ENCODE data around the gene LTF.
A peak's percentile ranks its signal among the peaks of the same experiment; 100 is the strongest.
"Not testable (repeated sequence)": the region's sequence is repeated elsewhere in the genome, so short reads cannot be mapped to it uniquely, and the experiment has no call there.

LTF gene

DNA sequence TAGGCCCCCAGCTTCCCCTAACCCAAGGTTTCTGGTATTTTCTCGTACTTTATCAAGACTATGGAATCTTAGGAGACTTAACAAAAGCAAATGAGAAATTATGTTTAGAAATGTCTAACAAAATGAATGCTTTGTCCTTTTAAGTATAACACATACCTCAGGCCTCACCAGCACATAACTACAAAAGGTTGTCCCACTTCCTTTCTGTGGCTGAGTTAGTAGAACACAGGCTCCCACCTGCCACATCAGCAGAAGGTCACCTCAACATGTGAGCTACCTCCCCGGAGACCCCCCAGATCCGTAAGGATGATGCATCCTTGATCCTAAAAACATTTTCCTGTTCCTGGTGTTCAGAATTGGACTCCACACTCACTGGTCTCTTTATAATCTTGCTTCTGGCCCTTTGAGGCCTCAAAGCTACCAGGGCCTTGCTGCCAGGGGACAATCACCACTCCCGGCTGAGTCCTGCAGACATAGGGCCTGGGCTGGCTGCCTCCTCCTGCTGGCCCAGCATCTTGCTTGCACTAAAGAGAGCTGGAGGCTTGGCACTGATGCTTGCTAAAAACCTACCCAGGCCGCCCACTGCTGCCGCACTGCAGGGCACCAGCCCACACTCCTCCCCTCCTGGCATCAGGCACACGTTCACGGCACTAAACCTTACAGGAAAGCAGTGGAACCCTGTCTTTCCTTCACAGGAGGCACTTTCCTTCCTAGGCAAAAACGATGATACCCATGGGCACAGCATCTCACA is 54.8 kb downstream of the LTF start:
- no peak for DNase-seq

GRCh38 chr3:46408853-46409252 is 55.9 kb downstream of the LTF start:
- DNase-seq = no peak

DNA sequence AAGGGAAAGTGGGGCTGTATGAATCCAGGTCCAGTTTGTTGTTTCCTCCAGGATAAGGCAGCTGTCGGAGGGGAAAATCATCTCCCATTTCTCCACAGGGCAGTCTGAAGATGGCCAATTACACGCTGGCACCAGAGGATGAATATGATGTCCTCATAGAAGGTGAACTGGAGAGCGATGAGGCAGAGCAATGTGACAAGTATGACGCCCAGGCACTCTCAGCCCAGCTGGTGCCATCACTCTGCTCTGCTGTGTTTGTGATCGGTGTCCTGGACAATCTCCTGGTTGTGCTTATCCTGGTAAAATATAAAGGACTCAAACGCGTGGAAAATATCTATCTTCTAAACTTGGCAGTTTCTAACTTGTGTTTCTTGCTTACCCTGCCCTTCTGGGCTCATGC is 56.7 kb downstream of the LTF start:
- no peak for DNase-seq

GRCh38 chr3:46406788-46407611 is 57.7 kb downstream of the LTF start, which contains the start of the genes CCR5AS and CCRL2:
TSS of gene CCR5AS (minus strand) at chr3:46407066.
TSS of gene CCRL2 (plus strand) at chr3:46407259. CDS start at chr3:46408080, 821 bp downstream.
- no peak for DNase-seq

- no peak for DNase-seq
Measured at GRCh38 chr3:46406443-46406787, 58.3 kb downstream of the LTF start.

- no peak for DNase-seq
Measured at GRCh38 chr3:46405301-46406019, 59.2 kb downstream of the LTF start.

DNA sequence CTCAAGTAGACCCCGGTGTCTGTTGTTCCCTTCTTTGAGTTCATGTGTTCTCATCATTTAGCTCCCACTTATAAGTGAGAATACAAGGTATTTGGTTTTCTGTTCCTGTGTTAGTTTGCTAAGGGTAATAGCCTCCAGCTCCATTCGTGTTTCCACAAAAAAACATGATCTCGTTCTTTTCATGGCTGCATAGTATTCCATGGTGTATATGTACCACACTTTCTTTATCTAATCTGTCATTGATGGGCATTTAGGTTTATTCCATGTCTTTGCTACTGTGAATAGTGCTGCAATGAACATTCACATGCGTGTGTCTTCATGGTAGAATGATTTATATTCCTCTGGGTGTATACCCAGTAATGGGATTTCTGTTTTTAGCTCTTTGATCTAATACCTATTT is 61.8 kb downstream of the LTF start:
- not testable (repeated sequence) for DNase-seq

DNA sequence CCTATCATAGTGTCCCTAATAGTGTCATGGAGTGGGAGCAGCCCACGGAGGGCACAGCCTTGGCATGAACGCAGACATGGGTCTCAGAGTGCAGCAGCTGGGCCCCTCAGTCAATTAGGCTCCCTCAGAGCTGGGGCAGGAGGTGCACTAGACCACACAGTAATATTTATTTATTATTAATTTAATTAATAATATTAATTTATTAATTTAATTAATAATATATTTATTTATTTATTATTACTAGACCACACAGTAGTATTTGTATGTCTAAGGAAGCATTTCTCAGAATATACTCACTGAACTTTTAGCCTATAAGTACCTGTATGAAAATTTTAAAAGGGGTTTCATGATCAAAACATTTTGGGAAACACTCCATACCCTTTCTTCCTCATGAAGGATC is 63.1 kb downstream of the LTF start:
- DNase-seq = no peak

DNA sequence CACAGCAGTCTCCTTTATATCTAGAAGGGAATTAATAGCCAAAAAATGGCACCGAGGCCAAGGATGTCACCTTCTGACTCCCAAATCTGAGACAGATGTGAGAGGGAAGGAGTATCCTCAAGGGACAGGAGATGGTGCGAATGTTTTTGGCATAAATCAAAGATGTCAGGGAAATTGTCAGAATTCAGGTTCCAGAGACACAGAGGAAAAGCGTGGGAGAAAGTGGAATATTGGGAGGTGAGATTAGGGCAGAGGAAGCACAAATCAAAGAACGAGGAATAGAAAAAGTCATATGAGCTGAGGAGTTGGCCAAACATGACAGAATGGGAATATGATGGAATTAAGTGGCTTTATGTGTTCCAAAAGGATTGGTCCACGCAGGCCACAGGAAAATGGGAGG is 63.9 kb downstream of the LTF start:
- DNase-seq = no peak

GRCh38 chr3:46400000-46400734 is 64.5 kb downstream of the LTF start:
- no peak for DNase-seq

- DNase-seq = no peak
Measured at GRCh38 chr3:46399557-46399956, 65.1 kb downstream of the LTF start.

GRCh38 chr3:46399098-46399497 is 65.6 kb downstream of the LTF start:
- no peak for DNase-seq

- no peak for DNase-seq
Measured at GRCh38 chr3:46398186-46398955, 66.3 kb downstream of the LTF start.

DNA sequence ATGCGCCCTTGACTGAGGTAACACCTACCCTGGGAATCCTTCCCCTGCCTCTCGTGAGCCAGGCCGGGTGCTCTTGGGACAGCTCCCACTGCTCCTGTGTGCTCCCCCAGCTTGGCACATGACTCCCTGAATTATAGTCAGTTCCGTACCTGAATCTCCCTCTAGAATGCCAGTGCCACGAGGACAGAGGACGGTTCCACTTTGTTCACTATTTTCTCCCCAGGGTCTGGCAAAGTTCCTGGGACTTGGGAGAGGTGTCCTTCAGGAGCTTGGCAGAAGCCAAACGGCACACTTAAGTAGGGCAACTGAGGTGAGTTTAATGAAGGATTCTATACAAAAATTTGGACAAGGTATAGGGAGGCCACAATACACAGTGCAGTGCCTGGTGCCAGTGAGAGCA is 67.6 kb downstream of the LTF start:
- no peak for DNase-seq

DNA sequence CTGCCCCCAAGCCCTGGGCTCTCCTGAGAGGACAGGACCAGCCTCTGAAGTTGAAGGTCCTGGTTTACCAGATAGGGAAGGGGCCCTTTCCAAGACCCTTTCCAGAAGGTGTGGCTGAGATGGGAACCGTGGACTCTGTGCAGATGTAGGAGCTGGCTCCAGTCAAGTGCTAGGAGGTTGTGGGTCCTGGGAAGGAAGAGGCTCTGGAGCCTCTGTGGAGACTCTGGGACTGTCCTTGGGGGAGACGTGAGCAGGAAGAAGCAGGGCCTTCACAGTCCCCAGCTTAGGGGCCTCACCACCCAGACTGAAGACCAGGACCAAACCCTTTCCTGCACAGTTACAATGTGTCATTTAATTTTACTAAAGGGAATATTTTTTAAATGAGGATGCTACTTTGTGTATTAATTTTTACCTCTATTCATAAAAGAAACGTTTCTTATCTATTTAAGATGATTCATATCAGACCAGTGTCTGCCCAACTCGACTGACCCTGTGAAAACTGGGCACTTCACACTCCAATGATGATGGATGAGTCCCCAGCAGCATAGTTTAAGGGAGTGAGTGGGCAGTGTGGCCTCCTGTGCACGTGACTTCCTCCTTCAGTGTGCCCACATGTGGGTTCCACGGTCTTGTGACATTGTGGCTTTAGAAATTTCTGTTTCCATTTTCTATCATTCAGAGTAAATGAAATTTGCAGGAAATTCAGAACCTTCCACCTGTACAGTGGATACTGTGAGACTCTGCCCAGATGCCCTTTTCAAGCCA is 68.8 kb downstream of the LTF start:
- no peak for DNase-seq

- DNase-seq = no peak
Measured at GRCh38 chr3:46395210-46395661, 69.5 kb downstream of the LTF start.

DNA sequence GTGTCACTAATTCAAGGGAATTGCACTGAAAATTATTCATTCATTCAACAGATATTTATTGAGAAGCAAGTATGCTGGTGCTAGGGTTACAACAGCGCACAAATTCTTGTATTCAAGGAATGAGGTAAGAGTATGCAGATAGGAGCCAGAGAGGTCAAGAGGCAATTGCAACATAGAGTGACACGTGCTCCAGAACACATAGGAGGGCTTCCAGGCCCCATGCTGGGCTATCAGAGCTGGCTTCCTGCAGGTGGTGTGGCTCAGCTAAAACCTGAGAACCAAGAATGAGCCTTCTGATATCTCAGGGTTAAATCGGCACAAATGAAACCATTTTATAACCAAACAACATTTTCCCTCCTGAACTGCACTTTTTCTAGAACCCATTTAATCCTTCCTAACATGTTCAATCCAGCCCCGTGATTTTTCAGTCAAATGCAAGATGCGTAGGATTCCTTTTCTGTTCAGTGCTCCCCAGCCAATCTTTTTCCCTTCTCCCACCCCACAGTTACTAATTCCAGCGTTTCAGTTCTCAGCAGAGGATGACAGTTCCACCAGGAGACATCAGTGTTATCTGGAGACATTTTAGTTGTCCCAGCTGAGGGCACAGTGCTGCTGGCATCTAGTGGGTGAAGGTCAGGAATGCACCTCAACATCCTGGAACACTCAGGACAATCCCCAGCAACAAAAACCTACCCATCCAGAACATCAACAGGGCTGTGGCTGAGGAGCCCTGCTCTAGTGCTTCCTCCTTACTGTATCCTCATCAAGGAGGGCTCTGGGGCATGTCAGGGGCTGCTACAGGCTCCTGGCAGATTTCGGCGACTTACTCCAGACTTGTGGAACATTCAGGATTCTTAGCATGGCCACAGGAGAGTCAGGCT is 70.9 kb downstream of the LTF start:
- peak; percentile 17 for DNase-seq

DNA sequence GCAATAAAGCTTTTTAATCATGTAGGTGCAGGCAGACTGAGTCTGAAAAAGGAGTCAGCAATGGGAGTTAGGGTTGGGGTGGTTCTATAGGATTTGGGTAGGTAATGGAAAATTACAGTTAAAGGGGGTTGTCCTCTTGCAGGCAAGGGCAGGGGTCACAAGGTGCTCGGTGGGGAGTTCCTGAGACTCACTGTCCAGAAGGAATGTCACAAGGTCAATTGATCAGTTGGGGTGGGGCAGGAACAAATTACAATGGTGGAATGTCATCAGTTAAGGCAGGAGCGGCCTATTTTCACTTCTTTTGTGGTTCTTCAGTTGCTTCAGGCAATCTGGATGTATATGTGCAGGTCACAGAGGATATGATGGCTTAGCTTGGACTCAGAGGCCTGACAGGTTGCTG is 71.7 kb downstream of the LTF start:
- DNase-seq = no peak

DNA sequence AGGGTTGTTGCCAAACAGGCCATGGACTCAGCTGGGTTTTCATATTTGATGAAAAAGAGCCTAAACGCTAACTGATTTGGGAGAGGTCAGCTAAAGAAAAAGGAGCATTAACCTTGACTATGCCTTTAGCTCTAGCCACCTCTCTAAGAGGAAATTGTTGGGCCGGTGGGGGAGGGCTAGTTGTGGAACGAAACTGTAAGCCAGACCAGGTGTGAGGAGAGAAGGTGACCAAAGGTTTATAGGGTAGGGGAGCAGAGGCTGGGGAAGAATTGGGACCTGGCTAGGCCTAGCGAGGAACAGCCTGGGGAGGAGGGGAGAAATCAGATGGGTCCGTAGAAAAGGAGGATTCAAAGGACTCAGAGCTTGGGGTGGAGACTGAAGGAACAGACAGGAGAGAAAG is 73.2 kb downstream of the LTF start:
- DNase-seq = not testable (repeated sequence)

- DNase-seq = no peak
Measured at GRCh38 chr3:46389306-46389705, 75.4 kb downstream of the LTF start.
